G401 (cell line): ENCODE measurements around the gene SPINK4. TPM values are rescaled to one million over a fixed set of nuclear protein-coding genes. Genes with fewer than 3 reads are reported as not detected.
A peak's percentile ranks its signal among the peaks of the same experiment; 100 is the strongest.

Experiments used
- DNase-seq: peaks from one replicate; pipeline ENCODE4 v3.0.0-alpha.2; 2015; ENCODE audit warnings: low spot score
- in situ Hi-C: cut with HindIII; loops from 2 replicates; pipeline ENCODE4 v1.10.0; 2016; ENCODE audit warnings: low sequenced_read_pairs, mixed read lengths
- total RNA-seq: library from RNA; depleted of rRNA; stranded (reverse); fragments of >200 nt; shearing (Covaris generic); gene quantifications from 2 replicates; pipeline ENCODE4 v1.2.3, GENCODE V29; 2014; rRNA removed

SPINK4 gene
- total RNA-seq, 1 experiment from 2014 or later: not detected

DNA sequence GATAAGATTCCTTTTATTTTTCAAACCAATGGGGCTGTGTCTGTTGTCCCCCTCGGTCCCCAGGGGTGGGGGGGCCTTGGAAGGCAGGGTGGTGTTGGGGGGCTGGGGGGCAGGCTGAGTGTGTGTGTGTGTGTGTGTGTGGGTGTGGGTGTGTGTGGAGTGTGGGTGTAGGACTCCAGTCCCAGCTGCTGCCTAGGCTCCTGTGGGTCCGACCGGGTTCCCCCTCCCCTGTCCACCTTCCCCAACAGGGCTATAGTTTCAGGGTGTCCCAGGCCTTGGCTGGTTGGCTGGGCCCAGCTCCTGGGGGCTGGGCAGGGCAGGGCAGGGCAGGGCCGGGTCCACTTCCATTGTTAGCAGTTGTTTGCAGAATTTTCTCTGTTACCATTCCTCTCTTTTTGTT lies 48.3 kb downstream of the SPINK4 start:
- in situ Hi-C loops: no loop called here
- no peak for DNase-seq

DNA sequence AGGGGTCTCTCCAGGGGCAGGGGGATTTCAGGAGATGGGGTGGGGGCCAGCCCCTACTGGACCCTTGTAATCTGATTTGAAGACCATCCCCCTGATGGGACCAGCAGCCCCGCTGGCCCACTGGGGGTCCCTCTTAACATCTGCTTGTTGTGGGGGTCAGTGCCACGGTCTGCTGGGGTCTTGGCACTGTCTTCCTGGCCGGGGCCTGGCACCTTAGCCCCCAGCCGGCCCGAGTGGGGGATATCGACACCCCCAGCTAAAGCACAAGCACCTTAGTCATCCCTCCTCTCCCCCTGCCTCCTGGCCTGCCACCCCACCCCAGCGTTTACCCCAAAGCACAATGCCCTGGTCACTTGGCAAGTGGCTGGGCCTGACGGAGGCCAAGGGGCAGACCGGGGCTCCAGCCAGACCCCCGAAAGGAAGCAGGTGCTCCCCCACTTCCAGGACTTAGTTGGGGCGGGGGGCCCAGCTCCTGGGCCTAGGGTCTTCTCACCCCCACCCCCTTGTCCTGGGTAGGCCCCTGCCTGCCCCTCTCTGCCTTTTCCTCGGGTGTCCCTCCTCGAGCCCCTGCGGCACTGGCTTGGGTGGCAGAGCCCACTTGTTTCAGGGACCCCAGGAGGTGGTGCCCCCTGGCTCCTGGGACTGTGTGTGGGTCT lies 49.0 kb downstream of the SPINK4 start:
- no peak for DNase-seq
- in situ Hi-C loops: no loop called here

- in situ Hi-C loops: no loop called here
- no peak for DNase-seq
These were observed 49.5 kb downstream of the SPINK4 start for GRCh38 chr9:33289496-33289895.

DNA sequence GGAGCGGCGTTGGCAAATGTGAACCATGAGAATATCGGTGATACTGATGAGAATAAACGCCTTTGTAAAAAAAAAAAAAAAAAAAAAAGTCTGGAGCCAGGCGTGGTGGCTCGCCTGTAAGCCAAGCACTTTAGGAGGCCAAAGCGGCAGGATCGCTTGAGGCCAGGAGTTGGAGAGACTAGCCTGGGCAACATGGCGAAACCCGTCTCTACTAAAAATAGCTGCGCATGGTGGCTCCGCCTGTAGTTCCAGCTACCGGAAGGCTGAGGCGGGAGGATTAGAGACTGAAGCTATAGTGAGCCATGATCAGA lies 49.9 kb downstream of the SPINK4 start:
- in situ Hi-C loops: no loop called here
- DNase-seq: no peak

GRCh38 chr9:33290247-33291030 lies 50.5 kb downstream of the SPINK4 start, which contains the start of gene NFX1:
NFX1 (plus strand) TSS chr9:33290516; CDS start chr9:33290573, 57 bp downstream.
- in situ Hi-C loops: no loop called here
- DNase-seq: peak; percentile 96

DNA sequence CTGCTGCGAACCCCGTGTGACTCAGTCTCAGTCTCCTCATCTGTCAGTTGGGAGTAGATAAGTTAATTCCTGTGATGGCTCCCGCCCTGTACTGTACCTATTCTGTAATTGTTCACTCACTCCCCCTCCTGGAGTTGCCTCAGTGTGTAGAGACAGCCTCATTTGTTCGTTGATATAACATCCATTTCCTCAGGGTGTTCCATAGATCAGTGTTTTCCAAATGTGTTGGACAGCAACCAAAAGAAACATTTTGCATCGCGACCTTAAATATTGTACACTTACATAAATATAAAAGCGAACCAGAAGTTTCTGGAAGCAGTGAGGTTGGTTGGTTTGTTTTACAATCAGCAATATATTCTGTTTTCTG lies 51.0 kb downstream of the SPINK4 start:
- no peak for DNase-seq
- in situ Hi-C loops: no loop called here

DNA sequence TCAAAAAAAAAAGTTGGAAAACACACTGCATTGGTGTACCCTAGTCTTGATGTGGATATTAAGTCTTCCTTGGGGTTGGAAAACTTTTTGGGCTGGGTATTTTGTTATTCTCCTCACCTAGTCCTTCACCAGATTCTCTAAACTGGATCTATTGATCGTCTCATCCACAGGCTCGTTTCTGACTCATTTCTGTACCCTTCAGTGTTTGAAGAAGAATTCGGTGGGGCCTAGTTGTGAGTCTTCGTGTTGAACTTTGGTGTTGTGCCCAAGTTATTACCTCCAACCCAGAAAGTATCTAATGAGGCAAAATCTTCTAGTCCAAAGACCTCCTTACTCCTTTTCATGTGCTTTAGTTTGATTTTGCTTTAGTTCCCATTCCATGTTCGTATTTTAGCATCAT lies 51.9 kb downstream of the SPINK4 start:
- no peak for DNase-seq
- in situ Hi-C loops: no loop called here

DNA sequence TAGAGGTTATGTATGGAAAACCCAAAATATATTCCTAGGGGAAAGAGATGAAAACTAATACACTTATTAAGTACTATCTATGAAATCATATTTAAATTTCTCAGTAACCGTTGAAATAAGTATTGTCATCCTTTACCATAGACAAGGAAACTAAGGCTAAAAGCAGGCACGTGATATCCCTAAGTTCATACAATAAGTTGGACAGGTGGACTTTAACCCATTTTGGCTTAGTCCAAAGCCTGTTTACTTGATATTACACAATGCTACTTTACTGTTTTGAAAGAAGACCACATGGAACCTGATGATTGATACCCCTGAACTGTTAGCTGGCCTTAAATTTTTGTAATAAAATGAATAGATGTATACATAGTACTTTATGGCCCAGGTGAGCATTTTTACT lies 53.8 kb downstream of the SPINK4 start:
- in situ Hi-C loops: no loop called here
- DNase-seq: no peak

- in situ Hi-C loops: no loop called here
- DNase-seq: peak; percentile 40
These were observed 54.9 kb downstream of the SPINK4 start for GRCh38 chr9:33294670-33295432.

DNA sequence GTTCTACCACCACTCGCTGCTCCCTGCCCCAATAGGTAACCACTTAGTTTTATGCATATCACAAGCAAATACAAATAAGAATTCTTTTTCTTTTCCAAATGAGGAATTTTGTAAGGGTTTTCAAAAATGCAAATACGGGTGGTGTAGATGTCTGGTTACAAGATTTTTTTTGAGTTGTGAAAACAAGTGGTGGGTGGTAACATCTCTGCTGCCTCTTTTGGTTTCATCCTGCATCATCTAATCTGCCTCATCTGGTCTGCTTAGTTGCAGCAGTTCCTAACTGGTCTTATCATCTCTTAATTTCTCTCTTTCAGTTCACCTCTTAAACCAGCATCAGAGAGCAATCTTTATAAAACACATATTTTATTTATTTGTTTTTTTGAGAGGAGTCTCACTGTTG lies 55.6 kb downstream of the SPINK4 start:
- in situ Hi-C loops: no loop called here
- DNase-seq: no peak

- peak; percentile 15 for DNase-seq
These were observed 57.5 kb downstream of the SPINK4 start for GRCh38 chr9:33297432-33297831.

More at GRCh38 chr9:33297432-33297831, 57.5 kb downstream of the SPINK4 start:
- in situ Hi-C loops: no loop called here

Other genes starting within 250 kb of the SPINK4 start
- gene APTX, start 238.5 kb upstream of the SPINK4 start, total RNA-seq: 41.4 and 47.5 TPM in 2 replicates
- gene DNAJA1, start 214.9 kb upstream of the SPINK4 start, total RNA-seq: 163 and 266 TPM in 2 replicates
- 34.4 and 49.4 TPM in 2 replicates for gene SMU1, start 163.5 kb upstream of the SPINK4 start, total RNA-seq
- 15.1 and 15.3 TPM in 2 replicates for gene B4GALT1, start 72.8 kb upstream of the SPINK4 start, total RNA-seq
- 58.1 and 84.4 TPM in 2 replicates for gene BAG1, start 24.5 kb downstream of the SPINK4 start, total RNA-seq
- gene CHMP5, start 24.9 kb downstream of the SPINK4 start, total RNA-seq: 70.0 and 93.2 TPM in 2 replicates
- gene NFX1, start 50.3 kb downstream of the SPINK4 start, total RNA-seq: 14.8 and 17.4 TPM in 2 replicates
- 0.17 TPM in 1 of 2 replicates, not detected in the other for gene AQP7, start 162.4 kb downstream of the SPINK4 start, total RNA-seq
- gene AQP3, start 207.4 kb downstream of the SPINK4 start, total RNA-seq: not detected in 2 replicates
- 21.8 and 33.8 TPM in 2 replicates for gene NOL6, start 233.8 kb downstream of the SPINK4 start, total RNA-seq